ENCODE measurements around the gene SLC22A5.

The SLC22A5 gene

GRCh38 chr5:132430746-132431145 is 61.2 kb downstream of the SLC22A5 start:
- TF ChIP-seq TCF12 (IDR thresholded peaks at IDR 0.05; ENCODE audit: low read depth) (no peak), CREB1 (IDR thresholded peaks at IDR 0.05; ENCODE audit: low read depth) (no peak), REST (IDR thresholded peaks at IDR 0.05; ENCODE audit: low read depth) (no peak), CEBPB (IDR thresholded peaks at IDR 0.05) (no peak), TAF1 (IDR thresholded peaks at IDR 0.05; ENCODE audit: low read depth) (no peak), NFIC (IDR thresholded peaks at IDR 0.05) (no peak), USF1 (IDR thresholded peaks at IDR 0.05) (no peak), YY1 (IDR thresholded peaks at IDR 0.05; ENCODE audit: low read depth) (no peak), RAD21 (IDR thresholded peaks at IDR 0.05; ENCODE audit: low read depth) (no peak)

GRCh38 chr5:132431632-132432031 is 62.1 kb downstream of the SLC22A5 start:
- no peak for TF ChIP-seq ZBTB7A (IDR thresholded peaks at IDR 0.05; ENCODE audit: low read depth)
- TF ChIP-seq EGR1 (IDR thresholded peaks at IDR 0.05): no peak
- TF ChIP-seq USF1 (IDR thresholded peaks at IDR 0.05): no peak
- TF ChIP-seq YY1 (IDR thresholded peaks at IDR 0.05; ENCODE audit: low read depth): no peak
- no peak for TF ChIP-seq CEBPB (IDR thresholded peaks at IDR 0.05)
- no peak for TF ChIP-seq RAD21 (IDR thresholded peaks at IDR 0.05; ENCODE audit: low read depth)
- no peak for TF ChIP-seq CREB1 (IDR thresholded peaks at IDR 0.05; ENCODE audit: low read depth)
- TF ChIP-seq EP300 (IDR thresholded peaks at IDR 0.05; ENCODE audit: borderline replicate concordance): no peak

GRCh38 chr5:132433141-132433540 is 63.6 kb downstream of the SLC22A5 start:
- TF ChIP-seq CEBPB (IDR thresholded peaks at IDR 0.05) (no peak), ZBTB7A (IDR thresholded peaks at IDR 0.05; ENCODE audit: low read depth) (no peak), EGR1 (IDR thresholded peaks at IDR 0.05) (no peak), TAF1 (IDR thresholded peaks at IDR 0.05; ENCODE audit: low read depth) (no peak), REST (IDR thresholded peaks at IDR 0.05; ENCODE audit: low read depth) (no peak), MAX (IDR thresholded peaks at IDR 0.05) (no peak), CREB1 (IDR thresholded peaks at IDR 0.05; ENCODE audit: low read depth) (no peak), TEAD4 (IDR thresholded peaks at IDR 0.05) (no peak), TCF12 (IDR thresholded peaks at IDR 0.05; ENCODE audit: low read depth) (no peak), FOXM1 (IDR thresholded peaks at IDR 0.05; ENCODE audit: borderline replicate concordance, low read depth) (no peak)

- TF ChIP-seq EP300 (IDR thresholded peaks at IDR 0.05; ENCODE audit: borderline replicate concordance): no peak
- no peak for TF ChIP-seq REST (IDR thresholded peaks at IDR 0.05; ENCODE audit: low read depth)
- no peak for TF ChIP-seq ZBTB7A (IDR thresholded peaks at IDR 0.05; ENCODE audit: low read depth)
- TF ChIP-seq CREB1 (IDR thresholded peaks at IDR 0.05; ENCODE audit: low read depth): no peak
- no peak for TF ChIP-seq FOXM1 (IDR thresholded peaks at IDR 0.05; ENCODE audit: borderline replicate concordance, low read depth)
- no peak for TF ChIP-seq CEBPB (IDR thresholded peaks at IDR 0.05)
- no peak for TF ChIP-seq TEAD4 (IDR thresholded peaks at IDR 0.05)
- TF ChIP-seq USF1 (IDR thresholded peaks at IDR 0.05): no peak
- TF ChIP-seq YY1 (IDR thresholded peaks at IDR 0.05; ENCODE audit: low read depth): no peak
- no peak for TF ChIP-seq RAD21 (IDR thresholded peaks at IDR 0.05; ENCODE audit: low read depth)
- TF ChIP-seq MAX (IDR thresholded peaks at IDR 0.05): no peak
- TF ChIP-seq EGR1 (IDR thresholded peaks at IDR 0.05): no peak
- TF ChIP-seq TAF1 (IDR thresholded peaks at IDR 0.05; ENCODE audit: low read depth): no peak
- TF ChIP-seq TCF12 (IDR thresholded peaks at IDR 0.05; ENCODE audit: low read depth): no peak
- no peak for TF ChIP-seq NFIC (IDR thresholded peaks at IDR 0.05)
These were observed 65.1 kb downstream of the SLC22A5 start for GRCh38 chr5:132434416-132435286.
